Measurements from ENCODE around the gene HFE.

GRCh38 chr6:26122402-26122792 lies 35.2 kb downstream of the HFE start:
- TF ChIP-seq CTCF (IDR thresholded peaks at IDR 0.05), result peak in 1 of 4 experiments; percentile 8
- no peak for TF ChIP-seq POLR2A (IDR thresholded peaks at IDR 0.05)
- TF ChIP-seq POLR2AphosphoS5 (IDR thresholded peaks at IDR 0.05), result no peak

All from prostate gland (tissue), 2 donors.